ENCODE measurements around the gene TRMO.

DNA sequence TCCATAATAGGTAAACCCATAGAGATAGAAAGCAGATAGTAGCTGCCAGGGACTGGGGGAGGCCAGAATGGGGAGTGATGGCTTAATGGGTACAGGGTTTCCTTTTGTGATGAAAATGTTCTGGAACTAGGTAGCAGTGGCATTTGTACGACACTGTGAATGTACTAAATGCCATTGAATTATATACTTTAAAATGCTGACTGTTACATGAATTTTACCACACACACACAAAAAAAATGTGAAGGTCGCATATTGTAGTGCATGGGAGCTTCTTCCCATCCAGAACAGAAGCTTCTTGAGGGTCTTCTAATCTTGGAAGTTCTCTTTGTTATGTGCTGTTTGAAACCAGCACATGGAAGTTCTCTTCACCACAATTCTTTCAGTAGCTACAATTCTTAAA is 40.9 kb upstream of the TRMO start:
- TF ChIP-seq, protein P1, sequence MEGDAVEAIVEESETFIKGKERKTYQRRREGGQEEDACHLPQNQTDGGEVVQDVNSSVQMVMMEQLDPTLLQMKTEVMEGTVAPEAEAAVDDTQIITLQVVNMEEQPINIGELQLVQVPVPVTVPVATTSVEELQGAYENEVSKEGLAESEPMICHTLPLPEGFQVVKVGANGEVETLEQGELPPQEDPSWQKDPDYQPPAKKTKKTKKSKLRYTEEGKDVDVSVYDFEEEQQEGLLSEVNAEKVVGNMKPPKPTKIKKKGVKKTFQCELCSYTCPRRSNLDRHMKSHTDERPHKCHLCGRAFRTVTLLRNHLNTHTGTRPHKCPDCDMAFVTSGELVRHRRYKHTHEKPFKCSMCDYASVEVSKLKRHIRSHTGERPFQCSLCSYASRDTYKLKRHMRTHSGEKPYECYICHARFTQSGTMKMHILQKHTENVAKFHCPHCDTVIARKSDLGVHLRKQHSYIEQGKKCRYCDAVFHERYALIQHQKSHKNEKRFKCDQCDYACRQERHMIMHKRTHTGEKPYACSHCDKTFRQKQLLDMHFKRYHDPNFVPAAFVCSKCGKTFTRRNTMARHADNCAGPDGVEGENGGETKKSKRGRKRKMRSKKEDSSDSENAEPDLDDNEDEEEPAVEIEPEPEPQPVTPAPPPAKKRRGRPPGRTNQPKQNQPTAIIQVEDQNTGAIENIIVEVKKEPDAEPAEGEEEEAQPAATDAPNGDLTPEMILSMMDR (IDR thresholded peaks at IDR 0.05; ENCODE audit: insufficient read depth, low read depth, low read length): no peak
- no peak for TF ChIP-seq EZH2 (IDR thresholded peaks at IDR 0.05; ENCODE audit: insufficient read depth, low read length)

Data from astrocyte (in vitro differentiated cells and primary cell).